HCT116 (cell line): ENCODE data around the gene AFP. TPM values are rescaled to one million over a fixed set of nuclear protein-coding genes. Genes with fewer than 3 reads are reported as not detected.

Experiments used
- ATAC-seq: fragments of 200-7000 bp; cut with Tn5 transposase; 2 replicates; pipeline ENCODE4 v1.9.1; 2020; ENCODE audit warnings: mild to moderate bottlenecking, moderate library complexity
- BruUV-seq: library from RNA; stranded (reverse); fragments of 400-500 nt; replicated peaks from 2 replicates; lab custom pipeline; 2021; lab: Mats Ljungman, UMichigan
- CTCF ChIA-PET: fragments of 300-600 bp; sonication (Branson Sonifier 250); formaldehyde crosslinking; loops from one replicate; lab custom pipeline; 2021; ENCODE audit warnings: antibody characterized with exemption; lab: Charles Lee
- POLR2A ChIA-PET: fragments of 300-600, 350-600 bp; sonication (Branson Sonifier 250); formaldehyde crosslinking; loops from one replicate; lab custom pipeline; 2021; ENCODE audit warnings: antibody characterized with exemption; lab: Charles Lee
- RAD21 ChIA-PET, 2 experiments: fragments of 300-600 bp; sonication (Branson Sonifier 250); formaldehyde crosslinking; loops; one replicate each; lab custom pipeline; 2023; ENCODE audit warnings: low total read pairs in 2 of 2; ENCODE audit not compliant: uncharacterized antibody in 2 of 2, unreplicated experiment in 2 of 2, low non-redundant PET in 1 of 2; lab: Charles Lee
- DNase-seq: peaks from one replicate; pipeline ENCODE4 v3.0.0-alpha.2; 2010; ENCODE audit warnings: low read depth, low spot score
- H2AFZ ChIP-seq: fragments of 200-600 bp; shearing (Covaris generic), sonication (generic); 2 replicates; pipeline ENCODE4 v1.6.1; 2017; ENCODE audit warnings: low read depth, mixed run types, mixed read lengths, antibody characterized with exemption, low read length; ENCODE audit not compliant: poor library complexity, severe bottlenecking
- H3K27ac ChIP-seq: 2 replicates; pipeline ENCODE4 v1.5.1; 2012; ENCODE audit warnings: low read depth, low read length
- H3K27me3 ChIP-seq: fragments of 200-600 bp; sonication (generic); 2 replicates; pipeline ENCODE4 v1.6.1; 2016; ENCODE audit warnings: mixed run types, low read length, mixed read lengths; ENCODE audit not compliant: insufficient read depth
- H3K36me3 ChIP-seq, 2 experiments: fragments of 200-500 bp in 1 of 2; fragments of 200-600 bp in 1 of 2; sonication (Bioruptor generic) in 1 of 2; sonication (generic) in 1 of 2; 2 replicates each; pipeline versions ENCODE4 v1.5.1 to v1.6.1; 2014 to 2016; ENCODE audit warnings: low read length in 2 of 2, inconsistent platforms in 1 of 2, mixed read lengths in 1 of 2, mixed run types in 1 of 2; ENCODE audit not compliant: insufficient read depth in 2 of 2, control insufficient read depth in 1 of 2
- H3K4me1 ChIP-seq, 2 experiments: fragments of 200-600 bp in 1 of 2; sonication (generic) in 1 of 2; 2 replicates each; pipeline versions ENCODE4 v1.5.1 to v1.6.1; 2012 to 2017; ENCODE audit warnings: low read length in 2 of 2, inconsistent platforms in 1 of 2, mild to moderate bottlenecking in 1 of 2, mixed read lengths in 1 of 2, mixed run types in 1 of 2, moderate library complexity in 1 of 2; ENCODE audit not compliant: insufficient read depth in 2 of 2, control insufficient read depth in 1 of 2
- H3K4me2 ChIP-seq: fragments of 200-600 bp; sonication (generic); 2 replicates; pipeline ENCODE4 v1.6.1; 2017; ENCODE audit warnings: mixed run types, low read length, mixed read lengths
- H3K4me3 ChIP-seq, 2 experiments: fragments of 200-600 bp in 1 of 2; sonication (generic) in 1 of 2; replicated peaks in 1 of 2; 2 replicates each; pipeline ENCODE4 v1.5.1; 2011 to 2016; ENCODE audit warnings: low read length in 2 of 2, control low read depth in 1 of 2, low read depth in 1 of 2, mild to moderate bottlenecking in 1 of 2, mixed read lengths in 1 of 2, mixed run types in 1 of 2
- H3K79me2 ChIP-seq: fragments of 200-600 bp; sonication (generic); 2 replicates; pipeline ENCODE4 v1.6.1; 2017; ENCODE audit warnings: mild to moderate bottlenecking, mixed run types, low read length, moderate library complexity, mixed read lengths; ENCODE audit not compliant: insufficient read depth
- H3K9ac ChIP-seq: fragments of 200-600 bp; sonication (generic); 2 replicates; pipeline ENCODE4 v1.6.1; 2016; ENCODE audit warnings: low read length, mixed read lengths
- H3K9me2 ChIP-seq: fragments of 200-600 bp; sonication (generic), shearing (Covaris generic); 2 replicates; pipeline ENCODE4 v1.6.1; 2017; ENCODE audit warnings: mixed run types, mild to moderate bottlenecking, moderate library complexity; ENCODE audit not compliant: insufficient read depth
- H3K9me3 ChIP-seq, 2 experiments: fragments of 200-500 bp in 1 of 2; fragments of 200-600 bp in 1 of 2; sonication (Bioruptor generic) in 1 of 2; sonication (generic) in 1 of 2; 2 replicates each; pipeline ENCODE4 v1.6.1; 2014 to 2017; ENCODE audit warnings: low read length in 2 of 2, mixed read lengths in 2 of 2, inconsistent platforms in 1 of 2, low read depth in 1 of 2, mild to moderate bottlenecking in 1 of 2, mixed run types in 1 of 2, moderate library complexity in 1 of 2; ENCODE audit not compliant: control insufficient read depth in 1 of 2, insufficient read depth in 1 of 2
- H4K20me1 ChIP-seq: fragments of 200-600 bp; sonication (generic), shearing (Covaris generic); 2 replicates; pipeline ENCODE4 v1.6.1; 2017; ENCODE audit warnings: mixed run types, mild to moderate bottlenecking, moderate library complexity; ENCODE audit not compliant: insufficient read depth
- CBX3 ChIP-seq: IDR thresholded peaks from 2 replicates; pipeline ENCODE4 v1.6.1; 2012; ENCODE audit warnings: low read depth
- CEBPB ChIP-seq: IDR thresholded peaks from 2 replicates; pipeline ENCODE4 v1.6.1; 2012; ENCODE audit warnings: low read depth
- CTCF ChIP-seq, 3 experiments: fragments of 200-600 bp in 1 of 3; sonication (generic) in 1 of 3; IDR thresholded peaks in 2 of 3; conservative IDR thresholded peaks in 1 of 3; 2 replicates each; pipeline ENCODE4 v1.5.1; 2012 to 2017; ENCODE audit warnings: low read depth in 2 of 3, low read length in 2 of 3, antibody characterized with exemption in 1 of 3, borderline replicate concordance in 1 of 3, control low read depth in 1 of 3, mild to moderate bottlenecking in 1 of 3, mixed read lengths in 1 of 3, mixed run types in 1 of 3, moderate library complexity in 1 of 3; ENCODE audit not compliant: insufficient read depth in 1 of 3
- ELF1 ChIP-seq: IDR thresholded peaks from 2 replicates; pipeline ENCODE4 v1.6.1; 2012; ENCODE audit warnings: low read depth, borderline replicate concordance
- EZH2 ChIP-seq: fragments of 200-600 bp; sonication (generic); IDR thresholded peaks from 2 replicates; pipeline ENCODE4 v1.6.1; 2017; ENCODE audit warnings: antibody characterized with exemption, mixed run types
- EZH2phosphoT487 ChIP-seq: fragments of 200-600 bp; IDR thresholded peaks from 2 replicates; pipeline ENCODE4 v1.6.1; 2018; ENCODE audit warnings: antibody characterized with exemption, borderline replicate concordance
- FOSL1 ChIP-seq: IDR thresholded peaks from 2 replicates; pipeline ENCODE4 v1.6.1; 2012; ENCODE audit warnings: low read depth
- MAX ChIP-seq: IDR thresholded peaks from 2 replicates; pipeline ENCODE4 v1.6.1; 2012
- POLR2A ChIP-seq: IDR thresholded peaks from 2 replicates; pipeline ENCODE4 v1.7.0; 2011; ENCODE audit warnings: borderline replicate concordance; ENCODE audit not compliant: insufficient read depth, insufficient read length; ENCODE audit errors: extremely low read depth
- POLR2AphosphoS5 ChIP-seq: IDR thresholded peaks from 2 replicates; pipeline ENCODE4 v1.6.1; 2011; ENCODE audit warnings: mild to moderate bottlenecking, low read depth, low read length, moderate library complexity
- RAD21 ChIP-seq: IDR thresholded peaks from 2 replicates; pipeline ENCODE4 v1.6.1; 2012; ENCODE audit warnings: low read depth, mild to moderate bottlenecking
- SIN3A ChIP-seq: IDR thresholded peaks from 2 replicates; pipeline ENCODE4 v1.6.1; 2012; ENCODE audit warnings: low read depth
- SP1 ChIP-seq: IDR thresholded peaks from 2 replicates; pipeline ENCODE4 v1.6.1; 2012; ENCODE audit warnings: low read depth
- ZBTB33 ChIP-seq: IDR thresholded peaks from 2 replicates; pipeline ENCODE4 v1.6.1; 2011; ENCODE audit warnings: mild to moderate bottlenecking, low read length, moderate library complexity; ENCODE audit not compliant: insufficient replicate concordance; ENCODE audit errors: extremely low read depth
- ZFX ChIP-seq: fragments of 450-650 bp; IDR thresholded peaks from 2 replicates; pipeline ENCODE4 v1.6.1; 2017
- ZNF274 ChIP-seq: fragments of 200-500 bp; sonication (Bioruptor generic); IDR thresholded peaks from 2 replicates; pipeline ENCODE4 v1.6.1; 2014; ENCODE audit warnings: mild to moderate bottlenecking, low read depth, low read length, inconsistent platforms
- intact Hi-C: fragments of 100-400 bp; cut with micrococcal nuclease; formaldehyde crosslinking; loops from 2 replicates; pipeline ENCODE4 v1.10.0; 2022
- total RNA-seq: library from RNA; stranded (reverse); gene quantifications from one replicate; pipeline ENCODE4 v1.2.1, GENCODE V29; 2021; ENCODE audit not compliant: unreplicated experiment

AFP gene
- total RNA-seq, 1 experiment from 2014 or later = 1.6 TPM

- CTCF ChIA-PET = no interaction called here
These were observed 16.1 kb downstream of the AFP start for GRCh38 chr4:73451981-73452747.

More at GRCh38 chr4:73451981-73452747, 16.1 kb downstream of the AFP start:
- no peaks in the 10 kb centered on the region for H4K20me1 ChIP-seq
- no peaks in the 10 kb centered on the region for H3K4me1 ChIP-seq
- no peak overlapping the region for H3K4me2 ChIP-seq
- H3K79me2 ChIP-seq = no peaks in the 10 kb centered on the region
- no peak for DNase-seq
- POLR2A ChIA-PET = no interaction called here
- no peaks in the 10 kb centered on the region for H3K27me3 ChIP-seq
- no peaks in the 10 kb centered on the region for H3K9me3 ChIP-seq
- no peak overlapping the region for H3K4me3 ChIP-seq
- BruUV-seq = no TSS peak
- H3K36me3 ChIP-seq = no peaks in the 10 kb centered on the region
- H3K9me2 ChIP-seq = no peaks in the 10 kb centered on the region
- ATAC-seq = no peak
- H2AFZ ChIP-seq = no peak overlapping the region
- TF ChIP-seq POLR2AphosphoS5 (no peak), ZBTB33 (no peak), CEBPB (no peak), RAD21 (no peak), EZH2 (no peak), ZNF274 (no peak), SIN3A (no peak), ZFX (no peak), POLR2A (no peak), EZH2phosphoT487 (no peak), CTCF (IDR thresholded peaks at IDR 0.05 in 2 of 3, conservative IDR thresholded peaks at IDR 0.05 in 1 of 3; ENCODE audit: borderline replicate concordance in 1 of 3, insufficient read depth in 1 of 3, low read depth in 2 of 3, low read length in 2 of 3) (no peak), SP1 (no peak), CBX3 (no peak), ELF1 (no peak), MAX (no peak), FOSL1 (no peak)
- H3K9ac ChIP-seq = no peak overlapping the region
- intact Hi-C loops = no loop called here
- H3K27ac ChIP-seq = no peak overlapping the region
- RAD21 ChIA-PET = no interaction called here
